Spleen (tissue), 7 donors: ENCODE data around the gene CBLL1.

ENCODE experiments used
- CTCF ChIP-seq, 11 experiments: fragments of 200-600 bp in 7 of 11; fragments of 450-650 bp in 4 of 11; sonication (generic) in 4 of 11; IDR thresholded peaks in 8 of 11; conservative IDR thresholded peaks in 3 of 11; 1 replicate in 7 of 11; 2 replicates in 4 of 11; pipeline versions ENCODE4 v1.4.0 to v1.8.0; 2016 to 2021; ENCODE audit warnings: antibody characterized with exemption in 11 of 11, inconsistent platforms in 4 of 11, mild to moderate bottlenecking in 1 of 11
- POLR2A ChIP-seq, 3 donors: fragments of 450-650 bp; IDR thresholded peaks; one replicate each; pipeline ENCODE4 v1.5.1; 2017; ENCODE audit warnings: antibody characterized with exemption in 3 of 3, mild to moderate bottlenecking in 1 of 3
- POLR2AphosphoS5 ChIP-seq, 3 donors: sonication (generic); formaldehyde crosslinking; IDR thresholded peaks; one replicate each; pipeline ENCODE4 v1.5.1; 2017; ENCODE audit warnings: antibody characterized with exemption in 3 of 3
- donor health status: DM: no; HTN: no; CAD: no; lungs with moderate emphysema.
- donor health status: DM: no; HTN: no; CAD: no.
- donor health status: DM: no; HTN: no; CAD: no.

DNA sequence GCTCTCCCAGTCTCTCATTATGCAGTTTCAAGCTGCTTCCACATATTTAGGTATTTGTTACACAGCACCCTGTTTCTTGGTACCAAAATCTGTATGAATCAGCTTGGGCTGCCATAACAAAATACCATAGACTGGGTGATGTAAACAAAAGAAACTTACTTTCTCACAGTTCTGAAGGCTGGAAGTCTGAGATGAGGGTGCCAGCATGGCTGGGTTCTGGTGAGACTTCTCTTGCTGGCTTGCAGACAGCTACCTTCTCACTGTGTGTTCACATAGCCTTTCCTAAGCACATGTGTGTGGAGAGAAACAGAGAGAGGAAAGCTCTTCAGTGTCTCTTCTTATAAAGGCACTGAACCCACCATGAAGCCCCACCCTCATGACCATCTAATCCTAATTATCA lies 15.7 kb upstream of the CBLL1 start:
- TF ChIP-seq POLR2A (IDR thresholded peaks at IDR 0.05) (no peak), POLR2AphosphoS5 (IDR thresholded peaks at IDR 0.05) (no peak), CTCF (IDR thresholded peaks at IDR 0.05 in 8 of 11, conservative IDR thresholded peaks at IDR 0.05 in 3 of 11) (no peak)
